HCT116 (cell line): Measurements from ENCODE around the gene ARHGAP18. TPM values are rescaled to one million over a fixed set of nuclear protein-coding genes. Genes with fewer than 3 reads are reported as not detected.

ENCODE experiments used
- ATAC-seq: fragments of 200-7000 bp; cut with Tn5 transposase; 2 replicates; pipeline ENCODE4 v1.9.1; 2020; ENCODE audit warnings: mild to moderate bottlenecking, moderate library complexity
- BruUV-seq: library from RNA; stranded (reverse); fragments of 400-500 nt; replicated peaks from 2 replicates; lab custom pipeline; 2021; lab: Mats Ljungman, UMichigan
- CTCF ChIA-PET: fragments of 300-600 bp; sonication (Branson Sonifier 250); formaldehyde crosslinking; loops from one replicate; lab custom pipeline; 2021; ENCODE audit warnings: antibody characterized with exemption; lab: Charles Lee
- POLR2A ChIA-PET: fragments of 300-600, 350-600 bp; sonication (Branson Sonifier 250); formaldehyde crosslinking; loops from one replicate; lab custom pipeline; 2021; ENCODE audit warnings: antibody characterized with exemption; lab: Charles Lee
- RAD21 ChIA-PET, 2 experiments: fragments of 300-600 bp; sonication (Branson Sonifier 250); formaldehyde crosslinking; loops; one replicate each; lab custom pipeline; 2023; ENCODE audit warnings: low total read pairs in 2 of 2; ENCODE audit not compliant: uncharacterized antibody in 2 of 2, unreplicated experiment in 2 of 2, low non-redundant PET in 1 of 2; lab: Charles Lee
- DNase-seq: peaks from one replicate; pipeline ENCODE4 v3.0.0-alpha.2; 2010; ENCODE audit warnings: low read depth, low spot score
- H2AFZ ChIP-seq: fragments of 200-600 bp; shearing (Covaris generic), sonication (generic); 2 replicates; pipeline ENCODE4 v1.6.1; 2017; ENCODE audit warnings: low read depth, mixed run types, mixed read lengths, antibody characterized with exemption, low read length; ENCODE audit not compliant: poor library complexity, severe bottlenecking
- H3K27ac ChIP-seq: 2 replicates; pipeline ENCODE4 v1.5.1; 2012; ENCODE audit warnings: low read depth, low read length
- H3K27me3 ChIP-seq: fragments of 200-600 bp; sonication (generic); 2 replicates; pipeline ENCODE4 v1.6.1; 2016; ENCODE audit warnings: mixed run types, low read length, mixed read lengths; ENCODE audit not compliant: insufficient read depth
- H3K36me3 ChIP-seq, 2 experiments: fragments of 200-500 bp in 1 of 2; fragments of 200-600 bp in 1 of 2; sonication (Bioruptor generic) in 1 of 2; sonication (generic) in 1 of 2; 2 replicates each; pipeline versions ENCODE4 v1.5.1 to v1.6.1; 2014 to 2016; ENCODE audit warnings: low read length in 2 of 2, inconsistent platforms in 1 of 2, mixed read lengths in 1 of 2, mixed run types in 1 of 2; ENCODE audit not compliant: insufficient read depth in 2 of 2, control insufficient read depth in 1 of 2
- H3K4me1 ChIP-seq, 2 experiments: fragments of 200-600 bp in 1 of 2; sonication (generic) in 1 of 2; 2 replicates each; pipeline versions ENCODE4 v1.5.1 to v1.6.1; 2012 to 2017; ENCODE audit warnings: low read length in 2 of 2, inconsistent platforms in 1 of 2, mild to moderate bottlenecking in 1 of 2, mixed read lengths in 1 of 2, mixed run types in 1 of 2, moderate library complexity in 1 of 2; ENCODE audit not compliant: insufficient read depth in 2 of 2, control insufficient read depth in 1 of 2
- H3K4me2 ChIP-seq: fragments of 200-600 bp; sonication (generic); 2 replicates; pipeline ENCODE4 v1.6.1; 2017; ENCODE audit warnings: mixed run types, low read length, mixed read lengths
- H3K4me3 ChIP-seq, 2 experiments: fragments of 200-600 bp in 1 of 2; sonication (generic) in 1 of 2; replicated peaks in 1 of 2; 2 replicates each; pipeline ENCODE4 v1.5.1; 2011 to 2016; ENCODE audit warnings: low read length in 2 of 2, control low read depth in 1 of 2, low read depth in 1 of 2, mild to moderate bottlenecking in 1 of 2, mixed read lengths in 1 of 2, mixed run types in 1 of 2
- H3K79me2 ChIP-seq: fragments of 200-600 bp; sonication (generic); 2 replicates; pipeline ENCODE4 v1.6.1; 2017; ENCODE audit warnings: mild to moderate bottlenecking, mixed run types, low read length, moderate library complexity, mixed read lengths; ENCODE audit not compliant: insufficient read depth
- H3K9ac ChIP-seq: fragments of 200-600 bp; sonication (generic); 2 replicates; pipeline ENCODE4 v1.6.1; 2016; ENCODE audit warnings: low read length, mixed read lengths
- H3K9me2 ChIP-seq: fragments of 200-600 bp; sonication (generic), shearing (Covaris generic); 2 replicates; pipeline ENCODE4 v1.6.1; 2017; ENCODE audit warnings: mixed run types, mild to moderate bottlenecking, moderate library complexity; ENCODE audit not compliant: insufficient read depth
- H3K9me3 ChIP-seq, 2 experiments: fragments of 200-500 bp in 1 of 2; fragments of 200-600 bp in 1 of 2; sonication (Bioruptor generic) in 1 of 2; sonication (generic) in 1 of 2; 2 replicates each; pipeline ENCODE4 v1.6.1; 2014 to 2017; ENCODE audit warnings: low read length in 2 of 2, mixed read lengths in 2 of 2, inconsistent platforms in 1 of 2, low read depth in 1 of 2, mild to moderate bottlenecking in 1 of 2, mixed run types in 1 of 2, moderate library complexity in 1 of 2; ENCODE audit not compliant: control insufficient read depth in 1 of 2, insufficient read depth in 1 of 2
- H4K20me1 ChIP-seq: fragments of 200-600 bp; sonication (generic), shearing (Covaris generic); 2 replicates; pipeline ENCODE4 v1.6.1; 2017; ENCODE audit warnings: mixed run types, mild to moderate bottlenecking, moderate library complexity; ENCODE audit not compliant: insufficient read depth
- CEBPB ChIP-seq: IDR thresholded peaks from 2 replicates; pipeline ENCODE4 v1.6.1; 2012; ENCODE audit warnings: low read depth
- EGR1 ChIP-seq: IDR thresholded peaks from 2 replicates; pipeline ENCODE4 v1.6.1; 2012; ENCODE audit warnings: low read depth
- ELF1 ChIP-seq: IDR thresholded peaks from 2 replicates; pipeline ENCODE4 v1.6.1; 2012; ENCODE audit warnings: low read depth, borderline replicate concordance
- EZH2 ChIP-seq: fragments of 200-600 bp; sonication (generic); IDR thresholded peaks from 2 replicates; pipeline ENCODE4 v1.6.1; 2017; ENCODE audit warnings: antibody characterized with exemption, mixed run types
- EZH2phosphoT487 ChIP-seq: fragments of 200-600 bp; IDR thresholded peaks from 2 replicates; pipeline ENCODE4 v1.6.1; 2018; ENCODE audit warnings: antibody characterized with exemption, borderline replicate concordance
- FOSL1 ChIP-seq: IDR thresholded peaks from 2 replicates; pipeline ENCODE4 v1.6.1; 2012; ENCODE audit warnings: low read depth
- POLR2AphosphoS5 ChIP-seq: IDR thresholded peaks from 2 replicates; pipeline ENCODE4 v1.6.1; 2011; ENCODE audit warnings: mild to moderate bottlenecking, low read depth, low read length, moderate library complexity
- RAD21 ChIP-seq: IDR thresholded peaks from 2 replicates; pipeline ENCODE4 v1.6.1; 2012; ENCODE audit warnings: low read depth, mild to moderate bottlenecking
- SIN3A ChIP-seq: IDR thresholded peaks from 2 replicates; pipeline ENCODE4 v1.6.1; 2012; ENCODE audit warnings: low read depth
- SP1 ChIP-seq: IDR thresholded peaks from 2 replicates; pipeline ENCODE4 v1.6.1; 2012; ENCODE audit warnings: low read depth
- SRF ChIP-seq: IDR thresholded peaks from 2 replicates; pipeline ENCODE4 v1.6.1; 2012; ENCODE audit warnings: low read depth
- TCF7L2 ChIP-seq: IDR thresholded peaks from 2 replicates; pipeline ENCODE4 v1.7.0; 2011; ENCODE audit warnings: borderline replicate concordance, inconsistent platforms; ENCODE audit not compliant: insufficient read depth, insufficient read length; ENCODE audit errors: extremely low read depth
- YY1 ChIP-seq: IDR thresholded peaks from 2 replicates; pipeline ENCODE4 v1.6.1; 2011; ENCODE audit warnings: low read length, low read depth, moderate library complexity, mild to moderate bottlenecking; ENCODE audit not compliant: insufficient replicate concordance; ENCODE audit errors: extremely low read depth
- ZNF274 ChIP-seq: fragments of 200-500 bp; sonication (Bioruptor generic); IDR thresholded peaks from 2 replicates; pipeline ENCODE4 v1.6.1; 2014; ENCODE audit warnings: mild to moderate bottlenecking, low read depth, low read length, inconsistent platforms
- intact Hi-C: fragments of 100-400 bp; cut with micrococcal nuclease; formaldehyde crosslinking; loops from 2 replicates; pipeline ENCODE4 v1.10.0; 2022
- total RNA-seq: library from RNA; stranded (reverse); gene quantifications from one replicate; pipeline ENCODE4 v1.2.1, GENCODE V29; 2021; ENCODE audit not compliant: unreplicated experiment
- TF ChIP-seq, protein P1 (sequence below): IDR thresholded peaks from 2 replicates; pipeline ENCODE4 v1.6.1; 2012
- TF ChIP-seq, protein P2 (sequence below): IDR thresholded peaks from 2 replicates; pipeline ENCODE4 v1.6.1; 2011; ENCODE audit warnings: mild to moderate bottlenecking, low read length, moderate library complexity; ENCODE audit not compliant: insufficient replicate concordance; ENCODE audit errors: extremely low read depth
- TF ChIP-seq, protein P3 (sequence below): IDR thresholded peaks from 2 replicates; pipeline ENCODE4 v1.6.1; 2012; ENCODE audit warnings: low read depth

The ARHGAP18 gene
- total RNA-seq, 1 experiment from 2014 or later = 70.3 TPM

DNA sequence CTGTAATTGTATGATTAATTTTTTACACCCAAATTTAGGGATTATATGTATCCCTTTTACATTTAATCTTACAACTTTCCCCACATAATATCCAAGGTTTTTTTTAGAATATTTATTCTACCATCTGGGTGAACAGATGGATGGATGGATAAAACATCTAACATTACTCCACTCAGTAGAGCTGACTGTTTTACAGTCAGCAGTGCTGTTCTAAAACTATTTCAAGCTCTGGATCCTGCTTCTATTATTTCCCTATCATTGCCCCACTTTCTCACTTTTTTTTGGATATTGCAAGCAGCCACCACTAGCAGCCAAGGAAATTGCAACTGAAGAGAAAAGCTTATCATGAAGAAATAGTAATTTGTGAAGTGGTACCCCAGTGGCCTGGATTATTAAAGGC, 173.7 kb downstream of the ARHGAP18 start:
- intact Hi-C loops = no loop called here
- Histone ChIP-seq H4K20me1 (no peaks in the 10 kb centered on the region), H3K4me2 (no peak overlapping the region), H3K4me1 (no peaks in the 10 kb centered on the region), H3K9me3 (no peaks in the 10 kb centered on the region), H3K9me2 (no peaks in the 10 kb centered on the region), H3K9ac (no peak overlapping the region), H2AFZ (no peak overlapping the region), H3K27me3 (no peaks in the 10 kb centered on the region), H3K36me3 (no peaks in the 10 kb centered on the region; a peak in 1 of 4 replicates), H3K27ac (no peak overlapping the region), H3K4me3 (no peak overlapping the region), H3K79me2 (no peaks in the 10 kb centered on the region)
- CTCF ChIA-PET = no interaction called here
- ATAC-seq = no peak
- POLR2A ChIA-PET = no interaction called here
- TF ChIP-seq, protein P1, sequence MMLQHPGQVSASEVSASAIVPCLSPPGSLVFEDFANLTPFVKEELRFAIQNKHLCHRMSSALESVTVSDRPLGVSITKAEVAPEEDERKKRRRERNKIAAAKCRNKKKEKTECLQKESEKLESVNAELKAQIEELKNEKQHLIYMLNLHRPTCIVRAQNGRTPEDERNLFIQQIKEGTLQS = no peak
- TF ChIP-seq, protein P2, sequence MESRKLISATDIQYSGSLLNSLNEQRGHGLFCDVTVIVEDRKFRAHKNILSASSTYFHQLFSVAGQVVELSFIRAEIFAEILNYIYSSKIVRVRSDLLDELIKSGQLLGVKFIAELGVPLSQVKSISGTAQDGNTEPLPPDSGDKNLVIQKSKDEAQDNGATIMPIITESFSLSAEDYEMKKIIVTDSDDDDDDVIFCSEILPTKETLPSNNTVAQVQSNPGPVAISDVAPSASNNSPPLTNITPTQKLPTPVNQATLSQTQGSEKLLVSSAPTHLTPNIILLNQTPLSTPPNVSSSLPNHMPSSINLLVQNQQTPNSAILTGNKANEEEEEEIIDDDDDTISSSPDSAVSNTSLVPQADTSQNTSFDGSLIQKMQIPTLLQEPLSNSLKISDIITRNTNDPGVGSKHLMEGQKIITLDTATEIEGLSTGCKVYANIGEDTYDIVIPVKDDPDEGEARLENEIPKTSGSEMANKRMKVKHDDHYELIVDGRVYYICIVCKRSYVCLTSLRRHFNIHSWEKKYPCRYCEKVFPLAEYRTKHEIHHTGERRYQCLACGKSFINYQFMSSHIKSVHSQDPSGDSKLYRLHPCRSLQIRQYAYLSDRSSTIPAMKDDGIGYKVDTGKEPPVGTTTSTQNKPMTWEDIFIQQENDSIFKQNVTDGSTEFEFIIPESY = no peak
- TF ChIP-seq SIN3A (no peak), TCF7L2 (no peak), SP1 (no peak), RAD21 (no peak), EZH2 (no peak), EZH2phosphoT487 (no peak), YY1 (no peak), ELF1 (no peak), ZNF274 (no peak), SRF (no peak), EGR1 (no peak), FOSL1 (no peak), POLR2AphosphoS5 (no peak), CEBPB (no peak)
- TF ChIP-seq, protein P3, sequence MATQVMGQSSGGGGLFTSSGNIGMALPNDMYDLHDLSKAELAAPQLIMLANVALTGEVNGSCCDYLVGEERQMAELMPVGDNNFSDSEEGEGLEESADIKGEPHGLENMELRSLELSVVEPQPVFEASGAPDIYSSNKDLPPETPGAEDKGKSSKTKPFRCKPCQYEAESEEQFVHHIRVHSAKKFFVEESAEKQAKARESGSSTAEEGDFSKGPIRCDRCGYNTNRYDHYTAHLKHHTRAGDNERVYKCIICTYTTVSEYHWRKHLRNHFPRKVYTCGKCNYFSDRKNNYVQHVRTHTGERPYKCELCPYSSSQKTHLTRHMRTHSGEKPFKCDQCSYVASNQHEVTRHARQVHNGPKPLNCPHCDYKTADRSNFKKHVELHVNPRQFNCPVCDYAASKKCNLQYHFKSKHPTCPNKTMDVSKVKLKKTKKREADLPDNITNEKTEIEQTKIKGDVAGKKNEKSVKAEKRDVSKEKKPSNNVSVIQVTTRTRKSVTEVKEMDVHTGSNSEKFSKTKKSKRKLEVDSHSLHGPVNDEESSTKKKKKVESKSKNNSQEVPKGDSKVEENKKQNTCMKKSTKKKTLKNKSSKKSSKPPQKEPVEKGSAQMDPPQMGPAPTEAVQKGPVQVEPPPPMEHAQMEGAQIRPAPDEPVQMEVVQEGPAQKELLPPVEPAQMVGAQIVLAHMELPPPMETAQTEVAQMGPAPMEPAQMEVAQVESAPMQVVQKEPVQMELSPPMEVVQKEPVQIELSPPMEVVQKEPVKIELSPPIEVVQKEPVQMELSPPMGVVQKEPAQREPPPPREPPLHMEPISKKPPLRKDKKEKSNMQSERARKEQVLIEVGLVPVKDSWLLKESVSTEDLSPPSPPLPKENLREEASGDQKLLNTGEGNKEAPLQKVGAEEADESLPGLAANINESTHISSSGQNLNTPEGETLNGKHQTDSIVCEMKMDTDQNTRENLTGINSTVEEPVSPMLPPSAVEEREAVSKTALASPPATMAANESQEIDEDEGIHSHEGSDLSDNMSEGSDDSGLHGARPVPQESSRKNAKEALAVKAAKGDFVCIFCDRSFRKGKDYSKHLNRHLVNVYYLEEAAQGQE = no peak
- no peak for DNase-seq
- RAD21 ChIA-PET = no interaction called here
- BruUV-seq = no TSS peak
